Lung (tissue), 12 donors: Measurements from ENCODE around the gene LAMC2. TPM values are rescaled to one million over a fixed set of nuclear protein-coding genes. Genes with fewer than 3 reads are reported as not detected.

Source experiments
- ATAC-seq: fragments of 200-7000 bp; cut with Tn5 transposase; one replicate; pipeline ENCODE4 v1.9.1; 2020; ENCODE audit warnings: moderate number of reproducible peaks; ENCODE audit not compliant: insufficient read depth, low FRiP score
- DNase-seq, 3 donors: peaks; one replicate each; pipeline ENCODE4 v3.0.0-alpha.2; 2013 to 2017
- H3K27ac ChIP-seq, 2 donors: one replicate each; pipeline ENCODE4 v1.5.1; 2013; ENCODE audit warnings: mild to moderate bottlenecking in 2 of 2, moderate library complexity in 2 of 2, control low read depth in 1 of 2, inconsistent platforms in 1 of 2, low read depth in 1 of 2, low read length in 1 of 2
- H3K27me3 ChIP-seq, 3 donors: one replicate each; pipeline ENCODE4 v1.5.1; 2013; ENCODE audit warnings: low read length in 2 of 3; ENCODE audit not compliant: control insufficient read depth in 3 of 3, insufficient read depth in 3 of 3
- H3K36me3 ChIP-seq, 4 donors: one replicate each; pipeline ENCODE4 v1.5.1; 2013; ENCODE audit warnings: low read length in 4 of 4, mild to moderate bottlenecking in 1 of 4, moderate library complexity in 1 of 4; ENCODE audit not compliant: control insufficient read depth in 4 of 4, insufficient read depth in 4 of 4
- H3K4me1 ChIP-seq, 5 donors: one replicate each; pipeline ENCODE4 v1.5.1; 2013; ENCODE audit warnings: low read length in 5 of 5, mild to moderate bottlenecking in 2 of 5, moderate library complexity in 1 of 5; ENCODE audit not compliant: control insufficient read depth in 5 of 5, insufficient read depth in 5 of 5
- H3K4me3 ChIP-seq: one replicate; pipeline ENCODE4 v1.5.1; 2013; ENCODE audit warnings: mild to moderate bottlenecking, control low read depth, moderate library complexity
- H3K9ac ChIP-seq, 2 donors: one replicate each; pipeline ENCODE4 v1.5.1; 2013; ENCODE audit warnings: low read length in 2 of 2, control low read depth in 1 of 2; ENCODE audit not compliant: insufficient read depth in 1 of 2
- H3K9me3 ChIP-seq, 4 donors: one replicate each; pipeline ENCODE4 v1.5.1; 2013; ENCODE audit warnings: low read length in 3 of 4, mild to moderate bottlenecking in 1 of 4, moderate library complexity in 1 of 4; ENCODE audit not compliant: control insufficient read depth in 4 of 4, insufficient read depth in 3 of 4
- WGBS, 2 donors: extraction: QIAGEN DNeasy Blood & Tissue Kit; methylation state at CpG; one replicate each; pipeline ENCODE4 v1.1.7; 2013; 5-methylcytosine and 5-hydroxymethylcytosine counted together
- polyA plus RNA-seq, 2 donors: library from polyadenylated mRNA; stranded (reverse); fragments of 200-250 nt; gene quantifications; one replicate each; pipeline ENCODE4 v1.2.1, GENCODE V29; 2013
- total RNA-seq, 2 donors: library from RNA; depleted of rRNA in 1 of 2; stranded (reverse); fragments of >200 nt in 1 of 2; gene quantifications; one replicate each; pipeline ENCODE4 v1.2.1, GENCODE V29; 2014 to 2021
- TF ChIP-seq, protein P1 (sequence below): IDR thresholded peaks from 2 replicates; pipeline ENCODE4 v1.5.1; 2012; ENCODE audit warnings: mild to moderate bottlenecking; ENCODE audit errors: control extremely low read depth, extremely low read depth
- donor health status: control.
- donor health status: control.
- donor health status: Bipolar disorder and iron deficiency.
- donor health status: healthy.
- donor health status: DM: yes; HTN: yes; CAD: no.

LAMC2 gene
- total and polyA plus RNA-seq, 4 donors: 13.7 to 63.1 (median 40.3) TPM

DNA sequence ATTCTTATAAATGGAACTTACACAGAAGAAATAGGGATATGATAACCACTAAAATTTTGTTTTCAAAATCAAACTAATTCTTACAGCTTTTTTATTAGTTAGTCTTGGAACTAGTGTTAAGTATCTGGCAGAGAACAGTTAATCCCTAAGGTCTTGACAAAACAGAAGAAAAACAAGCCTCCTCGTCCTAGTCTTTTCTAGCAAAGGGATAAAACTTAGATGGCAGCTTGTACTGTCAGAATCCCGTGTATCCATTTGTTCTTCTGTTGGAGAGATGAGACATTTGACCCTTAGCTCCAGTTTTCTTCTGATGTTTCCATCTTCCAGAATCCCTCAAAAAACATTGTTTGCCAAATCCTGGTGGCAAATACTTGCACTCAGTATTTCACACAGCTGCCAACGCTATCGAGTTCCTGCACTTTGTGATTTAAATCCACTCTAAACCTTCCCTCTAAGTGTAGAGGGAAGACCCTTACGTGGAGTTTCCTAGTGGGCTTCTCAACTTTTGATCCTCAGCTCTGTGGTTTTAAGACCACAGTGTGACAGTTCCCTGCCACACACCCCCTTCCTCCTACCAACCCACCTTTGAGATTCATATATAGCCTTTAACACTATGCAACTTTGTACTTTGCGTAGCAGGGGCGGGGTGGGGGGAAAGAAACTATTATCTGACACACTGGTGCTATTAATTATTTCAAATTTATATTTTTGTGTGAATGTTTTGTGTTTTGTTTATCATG lies 42.3 kb upstream of the LAMC2 start:
- TF ChIP-seq, protein P1, sequence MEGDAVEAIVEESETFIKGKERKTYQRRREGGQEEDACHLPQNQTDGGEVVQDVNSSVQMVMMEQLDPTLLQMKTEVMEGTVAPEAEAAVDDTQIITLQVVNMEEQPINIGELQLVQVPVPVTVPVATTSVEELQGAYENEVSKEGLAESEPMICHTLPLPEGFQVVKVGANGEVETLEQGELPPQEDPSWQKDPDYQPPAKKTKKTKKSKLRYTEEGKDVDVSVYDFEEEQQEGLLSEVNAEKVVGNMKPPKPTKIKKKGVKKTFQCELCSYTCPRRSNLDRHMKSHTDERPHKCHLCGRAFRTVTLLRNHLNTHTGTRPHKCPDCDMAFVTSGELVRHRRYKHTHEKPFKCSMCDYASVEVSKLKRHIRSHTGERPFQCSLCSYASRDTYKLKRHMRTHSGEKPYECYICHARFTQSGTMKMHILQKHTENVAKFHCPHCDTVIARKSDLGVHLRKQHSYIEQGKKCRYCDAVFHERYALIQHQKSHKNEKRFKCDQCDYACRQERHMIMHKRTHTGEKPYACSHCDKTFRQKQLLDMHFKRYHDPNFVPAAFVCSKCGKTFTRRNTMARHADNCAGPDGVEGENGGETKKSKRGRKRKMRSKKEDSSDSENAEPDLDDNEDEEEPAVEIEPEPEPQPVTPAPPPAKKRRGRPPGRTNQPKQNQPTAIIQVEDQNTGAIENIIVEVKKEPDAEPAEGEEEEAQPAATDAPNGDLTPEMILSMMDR: no peak
- Histone ChIP-seq H3K4me1 (peaks cover 0 to 6% (median 2%) of the 10 kb centered on the region in 5 donors), H3K36me3 (peaks cover 7 to 35% (median 22%) of the 10 kb centered on the region in 4 donors), H3K9ac (no peak overlapping the region), H3K27ac (no peak overlapping the region), H3K27me3 (no peaks in the 10 kb centered on the region), H3K4me3 (no peak overlapping the region), H3K9me3 (no peaks in the 10 kb centered on the region)
- ATAC-seq (no peak), DNase-seq (no peak)
- 82 to 83% methylated on average over 7 of the region's 7 CpGs for WGBS, 2 donors

DNA sequence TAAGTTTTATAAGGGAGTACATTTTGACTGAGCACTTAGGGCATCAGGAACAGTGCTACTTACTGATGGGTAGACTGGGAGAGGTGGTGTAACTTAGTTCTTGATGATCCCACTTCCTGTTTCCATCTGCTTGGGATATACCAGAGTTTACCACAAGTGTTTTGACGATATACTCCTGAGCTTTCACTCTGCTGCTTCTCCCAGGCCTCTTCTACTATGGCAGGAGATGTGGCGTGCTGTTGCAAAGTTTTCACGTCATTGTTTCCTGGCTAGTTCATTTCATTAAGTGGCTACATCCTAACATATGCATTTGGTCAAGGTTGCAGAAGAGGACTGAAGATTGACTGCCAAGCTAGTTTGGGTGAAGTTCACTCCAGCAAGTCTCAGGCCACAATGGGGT lies 41.3 kb upstream of the LAMC2 start:
- 38 to 74% methylated on average over 3 of the region's 3 CpGs for WGBS, 2 donors
- no peaks in the 10 kb centered on the region for H3K27me3 ChIP-seq
- DNase-seq (no peak), ATAC-seq (no peak)
- H3K9ac ChIP-seq: no peak overlapping the region
- H3K4me3 ChIP-seq: no peak overlapping the region
- no peaks in the 10 kb centered on the region for H3K9me3 ChIP-seq
- peaks cover 7 to 35% (median 20%) of the 10 kb centered on the region in 4 donors for H3K36me3 ChIP-seq
- TF ChIP-seq, protein P1: no peak
- H3K27ac ChIP-seq: no peak overlapping the region
- H3K4me1 ChIP-seq: peaks cover 0 to 10% (median 4%) of the 10 kb centered on the region in 5 donors

DNA sequence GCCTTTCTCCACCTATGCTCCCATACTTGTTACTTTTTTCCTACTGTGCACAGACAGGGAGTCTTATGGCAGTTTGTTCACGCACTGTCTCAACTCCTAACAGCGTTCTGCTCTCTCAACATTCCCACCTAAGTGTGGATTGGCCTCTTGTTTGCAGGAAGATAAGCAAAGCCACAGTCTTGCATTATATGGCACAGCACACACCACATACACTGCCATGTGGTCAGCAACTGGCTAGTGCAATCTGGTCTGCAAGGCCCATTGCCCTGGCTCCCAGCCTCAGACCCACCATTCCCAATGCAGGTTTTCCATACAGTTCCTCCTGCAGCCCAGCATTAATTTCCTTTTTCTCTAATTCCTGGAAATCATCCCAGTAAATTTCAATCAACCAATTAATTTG lies 38.3 kb upstream of the LAMC2 start:
- no peaks in the 10 kb centered on the region for H3K9me3 ChIP-seq

More for the DNA sequence above, 38.3 kb upstream of the LAMC2 start:
- Histone ChIP-seq H3K4me3 (no peak overlapping the region), H3K9ac (no peak overlapping the region), H3K36me3 (peaks cover 3 to 14% (median 7%) of the 10 kb centered on the region in 4 donors), H3K4me1 (peaks cover 0 to 10% (median 4%) of the 10 kb centered on the region in 5 donors), H3K27me3 (no peaks in the 10 kb centered on the region), H3K27ac (no peak overlapping the region)
- WGBS, 2 donors: 75 to 98% methylated on average over 2 of the region's 2 CpGs
- ATAC-seq (no peak), DNase-seq (no peak)
- TF ChIP-seq, protein P1: no peak
